ENCODE results near the gene HOXA9. TPM values are rescaled to one million over a fixed set of nuclear protein-coding genes. Genes with fewer than 3 reads are reported as not detected.

Gene HOXA9
- total and polyA plus RNA-seq, 10 of the 15 experiments (the other 5 are each of a cell fraction or from before 2014, with no cell fraction given) = not detected

DNA sequence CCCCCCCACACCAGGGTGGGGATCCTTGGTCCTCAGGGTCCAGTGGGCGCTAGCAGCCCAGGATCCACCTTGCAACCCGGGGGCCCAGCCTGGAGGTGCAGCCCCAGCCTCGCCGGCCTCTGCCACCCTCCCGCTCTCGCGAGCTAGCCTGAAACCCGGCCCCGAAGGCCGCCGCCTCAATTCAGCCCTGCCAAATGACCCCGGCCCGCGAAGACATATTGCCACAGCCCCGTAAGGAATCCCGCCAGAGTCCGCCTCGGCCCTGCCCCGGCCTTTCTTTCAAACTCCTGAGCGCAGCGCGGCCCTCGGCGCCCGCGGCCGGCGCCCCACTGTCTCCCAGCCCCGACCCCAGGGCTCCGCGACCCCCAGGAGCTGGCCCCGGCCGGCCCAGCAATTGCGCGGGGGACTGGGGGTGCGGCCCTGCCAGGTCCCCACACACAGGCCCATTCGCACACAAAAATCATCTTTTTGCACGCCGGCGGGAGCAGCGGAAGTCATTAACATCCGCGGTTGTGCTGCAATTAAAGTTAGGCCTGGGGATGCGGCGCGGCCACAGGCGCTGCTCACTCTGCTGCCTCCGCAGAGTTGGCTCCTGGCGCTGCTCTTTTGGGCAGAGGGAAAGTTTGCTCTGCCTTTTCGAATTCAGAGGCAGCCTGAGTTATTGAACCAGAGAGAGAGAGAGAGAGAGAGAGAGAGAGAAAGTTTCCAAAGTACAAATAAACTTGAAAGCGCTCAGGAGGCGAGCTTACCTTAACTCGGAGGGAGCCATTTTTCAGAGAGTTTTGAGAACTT, 25.8 kb downstream of the HOXA9 start (continued):
- TF ChIP-seq, protein P1, sequence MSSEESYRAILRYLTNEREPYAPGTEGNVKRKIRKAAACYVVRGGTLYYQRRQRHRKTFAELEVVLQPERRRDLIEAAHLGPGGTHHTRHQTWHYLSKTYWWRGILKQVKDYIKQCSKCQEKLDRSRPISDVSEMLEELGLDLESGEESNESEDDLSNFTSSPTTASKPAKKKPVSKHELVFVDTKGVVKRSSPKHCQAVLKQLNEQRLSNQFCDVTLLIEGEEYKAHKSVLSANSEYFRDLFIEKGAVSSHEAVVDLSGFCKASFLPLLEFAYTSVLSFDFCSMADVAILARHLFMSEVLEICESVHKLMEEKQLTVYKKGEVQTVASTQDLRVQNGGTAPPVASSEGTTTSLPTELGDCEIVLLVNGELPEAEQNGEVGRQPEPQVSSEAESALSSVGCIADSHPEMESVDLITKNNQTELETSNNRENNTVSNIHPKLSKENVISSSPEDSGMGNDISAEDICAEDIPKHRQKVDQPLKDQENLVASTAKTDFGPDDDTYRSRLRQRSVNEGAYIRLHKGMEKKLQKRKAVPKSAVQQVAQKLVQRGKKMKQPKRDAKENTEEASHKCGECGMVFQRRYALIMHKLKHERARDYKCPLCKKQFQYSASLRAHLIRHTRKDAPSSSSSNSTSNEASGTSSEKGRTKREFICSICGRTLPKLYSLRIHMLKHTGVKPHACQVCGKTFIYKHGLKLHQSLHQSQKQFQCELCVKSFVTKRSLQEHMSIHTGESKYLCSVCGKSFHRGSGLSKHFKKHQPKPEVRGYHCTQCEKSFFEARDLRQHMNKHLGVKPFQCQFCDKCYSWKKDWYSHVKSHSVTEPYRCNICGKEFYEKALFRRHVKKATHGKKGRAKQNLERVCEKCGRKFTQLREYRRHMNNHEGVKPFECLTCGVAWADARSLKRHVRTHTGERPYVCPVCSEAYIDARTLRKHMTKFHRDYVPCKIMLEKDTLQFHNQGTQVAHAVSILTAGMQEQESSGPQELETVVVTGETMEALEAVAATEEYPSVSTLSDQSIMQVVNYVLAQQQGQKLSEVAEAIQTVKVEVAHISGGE (CRISPR knock-in tag; IDR thresholded peaks at IDR 0.05) = no peak
- TF ChIP-seq ETV6 (conservative IDR thresholded peaks at IDR 0.05 in 1 of 2, IDR thresholded peaks at IDR 0.05 in 1 of 2; ENCODE audit: borderline replicate concordance in 1 of 2, low read depth in 1 of 2) = no peak
- TF ChIP-seq KLF5 (IDR thresholded peaks at IDR 0.05; ENCODE audit: partially characterized antibody) = no peak
- TF ChIP-seq ZNF217 (IDR thresholded peaks at IDR 0.05) = no peak
- no peak for TF ChIP-seq NBN (IDR thresholded peaks at IDR 0.05)
- TF ChIP-seq RB1 (IDR thresholded peaks at IDR 0.05; ENCODE audit: borderline replicate concordance) = no peak
- TF ChIP-seq RBBP5 (conservative IDR thresholded peaks at IDR 0.05) = no peak
- no peak for TF ChIP-seq ZSCAN29 (IDR thresholded peaks at IDR 0.05)
- TF ChIP-seq EP300 (IDR thresholded peaks at IDR 0.05; ENCODE audit: borderline replicate concordance in 1 of 2, control insufficient read depth in 1 of 2, low read depth in 2 of 2, low read length in 2 of 2) = no peak
- TF ChIP-seq, protein P2, sequence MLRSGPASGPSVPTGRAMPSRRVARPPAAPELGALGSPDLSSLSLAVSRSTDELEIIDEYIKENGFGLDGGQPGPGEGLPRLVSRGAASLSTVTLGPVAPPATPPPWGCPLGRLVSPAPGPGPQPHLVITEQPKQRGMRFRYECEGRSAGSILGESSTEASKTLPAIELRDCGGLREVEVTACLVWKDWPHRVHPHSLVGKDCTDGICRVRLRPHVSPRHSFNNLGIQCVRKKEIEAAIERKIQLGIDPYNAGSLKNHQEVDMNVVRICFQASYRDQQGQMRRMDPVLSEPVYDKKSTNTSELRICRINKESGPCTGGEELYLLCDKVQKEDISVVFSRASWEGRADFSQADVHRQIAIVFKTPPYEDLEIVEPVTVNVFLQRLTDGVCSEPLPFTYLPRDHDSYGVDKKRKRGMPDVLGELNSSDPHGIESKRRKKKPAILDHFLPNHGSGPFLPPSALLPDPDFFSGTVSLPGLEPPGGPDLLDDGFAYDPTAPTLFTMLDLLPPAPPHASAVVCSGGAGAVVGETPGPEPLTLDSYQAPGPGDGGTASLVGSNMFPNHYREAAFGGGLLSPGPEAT (IDR thresholded peaks at IDR 0.05; ENCODE audit: low read depth) = no peak

All from GM12878 (cell line).